HG03432 (cell line): ENCODE results near the gene WIZ.

Source experiments
- ATAC-seq: cut with Tn5 transposase; IDR thresholded peaks from one replicate; pipeline ENCODE4 v1.9.1; 2021; ENCODE audit warnings: mild to moderate bottlenecking, moderate library complexity; ENCODE audit not compliant: unreplicated experiment

WIZ gene

DNA sequence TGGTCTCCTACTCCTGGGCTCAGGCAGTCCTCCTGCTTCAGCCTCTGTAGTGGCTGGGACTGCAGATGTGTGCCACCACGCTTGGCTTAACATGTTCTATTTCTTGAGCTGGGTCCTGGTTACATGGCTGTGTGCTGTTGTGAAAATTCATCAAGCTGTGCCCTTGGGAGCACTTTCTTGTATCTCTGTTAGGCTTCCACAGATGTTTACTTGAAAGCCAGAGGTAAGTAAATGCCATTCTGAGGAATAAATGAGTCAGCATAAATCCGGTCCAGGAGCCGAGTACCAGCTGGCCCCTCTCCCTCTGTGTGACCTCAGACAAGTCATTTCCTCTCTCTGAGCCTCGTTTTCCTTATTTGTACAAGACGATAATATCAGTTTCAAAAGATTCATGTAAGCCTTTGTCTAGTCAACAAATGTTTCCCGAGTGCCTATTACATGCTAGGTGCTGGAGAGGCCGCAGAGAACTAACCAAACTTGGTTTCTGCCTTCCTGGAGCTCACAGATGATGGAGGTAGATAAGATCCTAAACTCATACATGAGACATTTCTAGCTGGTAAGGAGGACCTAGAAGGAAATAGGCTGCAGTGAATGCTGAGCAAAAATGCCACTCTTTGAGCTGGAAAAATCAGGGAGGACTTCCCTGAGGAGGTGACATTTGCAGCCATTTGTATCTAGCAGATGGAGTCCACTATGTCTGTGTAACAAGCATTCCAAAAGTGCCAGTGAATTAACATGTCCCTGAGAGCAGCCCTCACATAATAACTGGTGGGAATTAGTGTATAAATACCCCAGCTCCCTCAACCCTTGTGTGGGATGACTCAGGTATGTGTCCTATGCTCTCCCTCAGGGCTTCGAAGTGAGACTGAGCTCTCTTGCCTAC, 17.3 kb upstream of the WIZ start:
- peak; percentile 50 for ATAC-seq

DNA sequence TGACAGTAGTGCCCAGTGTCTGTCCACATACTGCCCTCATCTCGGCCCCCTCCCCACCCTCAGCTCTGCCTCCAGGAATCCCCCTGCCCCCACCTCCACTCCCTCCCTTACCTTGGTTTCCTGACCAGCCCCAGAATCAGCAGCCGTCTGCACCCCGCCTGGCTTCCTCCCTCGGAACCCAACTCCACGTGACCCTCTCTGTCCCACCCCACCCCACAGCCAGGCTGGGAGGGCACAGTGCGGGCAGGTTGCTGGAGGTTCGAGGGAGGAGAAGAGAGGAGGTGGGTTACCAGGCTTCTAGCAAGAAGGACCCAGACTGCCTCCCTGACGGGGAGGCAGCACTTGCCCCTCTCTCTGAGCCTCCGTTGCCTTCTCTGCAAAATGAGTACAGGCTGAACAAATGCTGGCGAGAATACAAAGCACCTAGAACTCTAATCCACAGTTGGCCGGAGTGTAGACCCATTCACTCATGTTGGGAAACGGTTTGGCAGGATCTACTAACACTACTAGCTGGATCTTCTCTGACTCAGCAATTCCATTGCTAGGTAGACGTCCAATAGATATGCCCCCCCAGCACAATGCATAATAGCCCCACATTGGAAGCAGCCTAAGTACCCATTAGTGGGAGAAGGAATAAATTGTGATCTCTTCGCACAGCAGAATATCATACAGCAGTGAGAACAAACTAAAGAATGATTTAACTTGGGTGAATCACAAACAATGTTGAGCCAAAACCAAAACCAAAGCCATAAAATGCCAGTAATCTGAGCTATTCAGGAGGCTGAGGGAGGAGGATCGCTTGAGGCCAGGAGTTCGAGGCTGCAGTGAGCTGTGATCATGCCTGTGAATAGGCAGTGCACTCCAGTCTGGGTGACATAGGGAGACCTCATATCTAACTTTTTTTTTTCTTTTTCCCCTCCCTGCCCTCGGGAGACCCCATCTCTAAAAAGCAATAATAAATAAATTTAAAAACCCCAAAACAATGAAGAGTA, 14.9 kb upstream of the WIZ start, which contains the start of gene RASAL3:
Gene RASAL3, minus strand, starts transcription at position 151 of the 992 bp plus-strand sequence. CDS start 186 bp downstream, outside the sequence.
- peak; percentile 55 for ATAC-seq

DNA sequence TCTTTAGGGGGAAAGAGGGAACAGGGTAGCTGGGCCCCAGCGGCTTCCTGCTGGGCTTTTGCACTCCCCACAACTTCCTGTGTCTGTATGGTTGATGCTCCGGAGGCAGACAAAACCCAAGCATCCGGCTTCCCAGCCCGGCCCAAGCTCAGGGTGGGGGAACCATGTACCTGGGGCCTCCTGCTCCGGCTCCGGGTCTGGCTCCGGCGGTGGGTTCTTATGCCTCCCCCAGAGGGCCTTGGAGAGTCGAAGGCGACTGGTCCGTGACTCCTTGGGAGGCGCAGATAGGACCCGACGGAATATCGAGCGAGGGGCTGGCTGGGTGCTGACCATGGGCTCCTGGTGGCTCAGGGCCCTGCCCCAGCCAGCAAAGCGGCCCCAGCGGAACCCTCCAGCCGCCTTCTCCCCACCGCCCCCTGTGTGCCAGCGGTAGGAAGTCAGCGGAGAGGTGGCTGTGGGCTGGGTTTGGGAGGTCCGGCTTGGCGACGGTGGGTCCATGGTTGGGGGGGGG, 14.2 kb upstream of the WIZ start:
- peak; percentile 54 for ATAC-seq

DNA sequence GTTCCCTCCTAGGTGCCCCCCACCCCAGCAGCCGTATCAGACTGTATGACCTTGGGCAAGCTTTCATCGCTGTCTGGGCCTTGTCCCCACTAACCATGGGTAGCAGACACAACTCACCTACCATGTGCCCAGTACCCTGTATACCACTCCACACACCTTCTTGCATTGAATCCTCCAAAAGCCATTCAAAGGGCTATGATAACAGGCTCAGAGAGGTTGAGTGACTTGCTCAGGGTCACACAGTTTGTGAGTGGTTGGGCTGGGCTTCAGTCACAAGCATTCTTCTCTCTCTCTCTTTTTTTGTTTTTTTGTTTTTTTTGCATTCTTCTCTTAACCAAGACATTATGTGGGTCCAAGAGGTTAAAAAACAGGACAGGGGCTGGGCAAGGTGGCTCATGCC, 11.9 kb upstream of the WIZ start:
- no peak for ATAC-seq

DNA sequence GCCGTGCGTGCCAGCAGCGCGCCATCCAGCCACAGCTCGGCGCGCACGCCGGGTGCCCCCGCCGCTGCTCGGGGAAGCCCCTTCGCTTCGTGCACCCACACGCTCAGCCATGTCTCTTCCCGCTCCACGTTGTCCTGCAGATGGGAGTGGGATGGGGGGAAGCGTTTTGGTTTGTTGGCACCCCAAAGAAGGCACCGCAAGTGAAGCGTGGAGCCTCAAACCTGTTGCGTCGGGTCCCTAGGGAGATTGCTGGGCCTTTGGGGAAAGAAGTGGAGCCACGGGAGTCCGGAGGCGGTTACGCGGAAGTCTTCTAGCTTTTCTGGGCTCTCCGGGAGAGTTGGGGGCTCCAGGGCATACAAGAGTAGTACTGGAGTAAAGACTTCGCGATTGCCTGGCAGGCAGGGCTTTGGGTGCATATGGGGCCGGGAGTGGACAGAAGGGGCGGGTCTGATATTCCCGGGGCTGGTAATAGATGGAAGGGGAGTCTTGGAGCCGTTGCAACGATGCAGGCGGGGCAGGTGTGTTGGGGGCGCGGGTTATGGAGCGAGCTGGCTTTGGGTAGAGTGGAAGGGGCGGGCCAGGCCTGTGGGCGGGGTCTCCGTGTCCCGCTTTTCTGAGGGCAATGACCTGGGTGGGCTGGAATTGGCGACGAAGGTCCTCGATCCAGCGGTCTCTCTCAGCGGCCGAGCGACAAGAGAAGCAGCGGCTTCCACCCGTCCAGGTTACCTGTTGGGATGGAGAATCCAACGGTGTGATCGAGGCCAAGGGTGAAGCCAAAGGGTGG, 8.1 kb upstream of the WIZ start:
- ATAC-seq = no peak

DNA sequence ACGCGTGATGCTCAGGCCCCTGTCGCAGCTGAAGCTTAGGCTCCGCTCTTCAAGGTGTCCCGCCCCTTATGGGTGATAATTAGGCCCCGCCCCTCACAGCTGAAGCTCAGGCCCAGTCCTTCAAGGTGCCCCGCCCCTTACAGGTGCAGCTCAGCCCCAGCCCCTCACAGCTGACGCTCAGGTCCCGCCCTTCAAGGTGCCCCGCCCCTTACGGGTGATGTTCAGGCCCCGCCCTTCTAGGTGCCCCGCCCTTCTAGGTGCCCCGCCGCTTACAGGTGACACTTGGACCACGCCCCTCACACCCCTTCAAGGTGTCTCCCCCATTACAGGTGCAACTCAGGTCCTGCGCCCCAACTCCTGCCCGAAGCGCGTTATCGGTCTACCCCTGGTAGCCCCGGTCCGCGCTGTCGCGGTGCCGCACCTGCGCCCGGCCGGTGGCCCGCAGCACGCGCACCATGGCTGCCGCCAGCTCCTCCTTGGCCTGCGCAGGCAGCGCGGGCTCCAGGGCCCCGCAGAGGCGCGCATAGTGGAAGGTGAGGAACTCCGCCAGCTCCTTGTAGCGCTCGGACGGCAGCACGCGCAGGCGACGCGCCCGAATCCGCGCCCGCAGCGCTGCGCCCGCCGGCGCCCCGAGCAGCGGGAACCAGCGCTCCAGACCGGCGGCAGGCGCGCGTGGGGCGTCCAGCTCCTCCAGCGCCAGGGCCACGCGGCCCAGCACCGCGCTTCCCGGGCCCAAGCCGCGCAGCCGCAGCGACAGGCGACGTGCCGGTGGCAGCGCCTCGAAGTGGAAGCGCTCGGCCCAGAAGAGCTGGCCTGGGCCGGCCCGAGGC, 7.3 kb upstream of the WIZ start:
- no peak for ATAC-seq

DNA sequence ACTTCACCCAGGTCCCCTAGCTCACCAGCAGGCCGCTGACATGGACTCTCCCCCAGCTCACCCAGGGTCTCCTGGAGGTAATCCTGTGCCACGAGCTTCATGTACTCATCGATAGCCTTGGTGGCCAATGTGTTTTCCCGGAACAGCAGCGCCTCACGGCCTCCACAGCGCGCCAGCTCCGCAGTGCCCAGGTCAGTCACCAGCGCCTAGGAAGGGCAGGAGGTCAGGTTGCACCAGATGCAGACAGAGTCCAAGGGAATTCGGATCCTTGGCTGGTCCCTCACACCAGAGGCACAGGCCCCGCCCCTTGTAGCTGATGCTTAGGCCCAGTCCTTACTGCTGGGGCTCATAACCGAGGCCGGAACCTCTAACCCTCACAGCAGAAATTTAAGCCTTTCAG, 6.7 kb upstream of the WIZ start:
- no peak for ATAC-seq

DNA sequence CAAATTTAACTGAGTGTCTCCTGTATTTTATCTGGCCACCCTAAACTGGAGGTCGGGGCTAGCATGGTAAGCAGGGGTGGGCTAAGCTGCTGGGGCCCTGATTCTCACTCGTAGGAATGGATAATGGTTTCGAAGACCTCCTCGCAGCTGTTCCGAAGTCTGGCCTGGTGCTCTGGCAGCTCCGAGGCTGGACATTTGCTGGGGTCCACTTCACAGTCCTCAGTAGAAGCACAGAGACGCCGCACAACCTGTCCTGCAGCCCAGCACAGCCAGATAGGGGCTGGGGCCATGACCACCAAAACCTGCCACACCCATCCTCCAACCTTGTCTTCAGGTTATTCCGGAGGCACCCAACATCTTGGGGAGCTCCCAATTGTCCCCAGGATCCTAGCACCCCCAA, 6.2 kb upstream of the WIZ start:
- ATAC-seq = no peak

DNA sequence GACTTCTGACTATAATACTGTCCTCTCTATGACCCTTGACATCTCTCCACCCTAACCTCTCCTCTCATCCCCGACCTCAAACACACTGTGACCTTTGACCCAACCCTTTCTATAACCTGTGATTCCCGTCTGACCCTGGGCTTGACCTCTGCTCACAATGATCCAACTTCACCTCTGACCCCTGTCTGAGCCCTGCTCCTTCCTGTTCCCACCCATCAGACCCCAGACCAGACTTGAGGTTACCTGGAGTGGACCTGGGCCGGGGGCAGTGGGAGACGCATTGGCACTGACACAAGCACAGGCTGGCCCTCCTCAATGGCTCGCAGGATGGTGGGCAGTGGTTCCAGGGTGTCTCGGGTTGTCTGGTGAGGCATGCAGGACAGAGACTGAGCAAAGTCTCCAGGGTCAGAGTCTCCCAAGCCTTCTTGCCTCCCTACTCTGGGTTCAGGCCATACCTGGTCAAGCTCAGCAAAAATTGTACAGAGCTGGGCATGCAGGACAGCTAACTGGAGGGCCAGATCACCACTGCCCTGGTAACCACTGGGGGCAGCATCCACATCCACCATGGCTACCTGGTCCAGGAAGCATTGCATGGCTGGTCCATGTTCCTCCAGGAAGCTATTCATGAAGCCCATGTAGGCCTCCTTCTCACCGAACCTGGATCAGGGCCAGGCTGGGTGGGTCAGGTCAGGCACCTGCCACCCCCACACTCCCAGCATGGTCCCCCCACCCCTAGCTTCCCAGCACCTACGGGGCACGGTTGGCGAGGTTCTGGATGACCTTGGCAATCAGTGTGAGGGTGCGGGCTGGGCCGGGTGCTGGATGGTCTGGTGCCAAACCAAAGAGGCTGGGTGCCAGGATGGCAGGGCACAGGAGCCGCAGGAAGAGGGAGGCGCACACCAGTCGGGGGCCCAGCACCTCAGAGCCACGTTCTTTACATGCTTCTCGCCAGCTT, 4.4 kb upstream of the WIZ start:
- no peak for ATAC-seq

DNA sequence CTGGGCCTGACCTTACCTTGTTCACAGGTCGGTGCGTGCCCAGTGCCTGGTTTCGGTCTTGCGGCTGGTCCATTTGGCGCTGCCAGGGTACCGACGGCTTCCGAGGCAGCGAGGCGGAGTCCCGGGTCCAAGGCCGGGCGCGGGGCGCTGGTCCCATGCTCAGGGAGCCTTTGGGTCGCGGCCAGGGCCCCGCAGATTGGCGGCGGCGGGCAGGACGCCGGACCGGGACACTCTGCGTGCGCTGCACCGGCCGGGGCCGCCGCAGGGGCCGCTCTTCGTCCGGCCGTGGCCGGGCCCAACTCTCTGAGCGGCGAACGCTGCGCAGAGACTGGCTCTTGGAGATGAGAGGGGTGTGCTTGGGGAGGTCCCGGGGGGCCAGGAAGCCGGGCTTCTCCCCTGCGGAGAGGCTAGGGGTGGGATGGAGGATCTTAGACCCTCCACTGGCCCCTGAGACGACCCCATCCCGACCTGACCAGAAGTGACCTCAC, 3.4 kb upstream of the WIZ start:
- no peak for ATAC-seq

DNA sequence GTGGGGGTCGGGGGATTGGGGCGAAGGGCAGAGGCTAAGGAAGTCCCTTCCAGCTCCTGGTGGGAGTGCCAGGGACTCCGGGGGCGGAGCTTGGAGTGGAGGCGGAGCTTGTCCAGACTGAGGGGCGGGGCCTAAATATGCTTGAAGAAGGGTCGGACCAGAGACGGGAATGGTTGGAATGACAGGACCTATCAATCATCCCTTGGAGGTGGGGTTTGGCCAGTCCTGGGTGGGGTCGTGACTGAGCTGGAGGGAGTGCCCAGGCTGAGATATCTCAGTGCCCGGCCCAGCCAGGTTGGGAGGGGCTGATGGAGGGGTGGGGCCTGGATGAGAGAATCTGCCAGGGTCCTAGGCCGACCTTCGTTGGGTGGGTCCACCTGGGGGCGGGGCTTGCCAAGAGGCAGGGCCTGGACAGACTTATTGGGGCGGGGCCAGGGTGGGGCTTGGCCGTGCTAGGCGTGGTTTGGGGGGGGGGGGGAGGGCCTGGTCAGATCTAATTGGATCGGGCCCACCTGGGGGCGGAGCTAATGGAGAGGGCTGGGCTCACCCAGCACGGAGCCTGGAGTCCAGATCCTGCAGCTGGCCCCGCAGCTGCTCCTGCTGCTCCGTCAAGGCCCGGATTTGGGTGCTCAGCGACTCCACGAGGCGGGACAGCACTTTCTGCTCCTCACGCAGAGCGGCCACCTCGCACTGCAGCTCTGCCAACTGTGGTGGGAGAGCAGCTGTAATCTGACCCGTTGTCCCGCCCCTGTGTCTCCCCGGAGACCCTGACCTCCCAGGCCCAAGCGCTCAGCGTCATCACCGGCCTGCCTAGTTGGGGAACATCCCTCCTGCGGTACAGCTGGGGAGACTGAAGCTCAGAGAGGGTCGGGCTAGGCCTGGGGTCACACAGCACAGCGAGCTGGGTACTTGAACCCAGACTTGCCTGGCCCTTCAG, 2.6 kb upstream of the WIZ start:
- no peak for ATAC-seq

DNA sequence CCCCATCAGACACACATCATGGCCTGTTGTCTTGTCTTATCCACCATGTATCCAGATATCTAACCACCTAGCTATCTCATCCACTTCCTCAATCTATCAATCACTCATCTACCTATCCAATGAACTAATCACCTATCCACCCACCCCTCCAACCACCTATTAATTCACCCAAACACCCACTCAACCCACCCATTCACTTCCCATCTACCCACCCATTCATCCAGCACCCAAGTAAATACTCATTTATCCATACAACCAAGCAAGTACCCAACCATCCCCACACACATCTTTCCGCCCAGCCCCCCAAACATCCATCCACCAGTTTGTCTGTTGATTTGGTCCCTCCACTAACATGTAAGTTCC, 753 bp upstream of the WIZ start:
- ATAC-seq = no peak

DNA sequence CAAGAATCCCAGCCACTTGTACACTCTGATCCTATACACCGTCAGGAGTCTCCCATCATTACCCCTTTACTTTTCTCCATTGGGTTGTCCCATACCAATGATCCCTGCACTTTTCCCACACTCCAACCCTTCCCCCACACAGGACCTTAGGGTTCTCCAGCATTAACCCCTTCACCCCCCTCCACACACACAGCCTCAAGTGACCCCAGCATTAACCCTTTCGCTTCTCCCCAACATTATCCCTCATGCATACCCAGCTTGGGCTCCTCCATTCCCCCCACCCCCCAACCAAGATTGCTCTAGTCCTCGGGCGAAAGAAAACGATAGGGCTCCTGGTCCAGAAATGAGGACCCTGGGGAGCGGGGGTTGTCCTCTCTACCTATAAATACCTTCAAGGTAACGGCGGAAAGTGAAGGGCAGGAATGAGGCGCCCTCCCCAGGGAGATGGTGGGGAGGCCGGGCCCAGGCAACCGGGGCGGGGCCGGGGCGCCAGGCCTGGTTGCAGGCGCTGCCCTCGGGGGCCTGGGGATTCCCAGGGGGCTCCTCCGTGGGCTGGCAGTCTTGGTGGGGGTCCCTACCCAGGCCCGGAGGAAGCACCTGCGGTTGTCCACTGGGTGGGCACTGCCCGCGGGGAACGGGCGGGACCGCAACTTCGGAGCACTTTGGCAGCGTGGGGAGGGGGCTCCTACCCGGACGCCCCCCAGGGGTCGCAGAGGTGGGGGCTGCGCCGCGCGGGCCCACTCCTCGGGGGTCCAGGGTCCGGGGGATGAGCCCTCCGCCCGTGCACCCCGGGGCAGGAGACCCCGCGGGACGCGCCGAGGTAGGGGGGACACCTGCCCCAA, 757 bp downstream of the WIZ start:
- ATAC-seq = peak; percentile 9

DNA sequence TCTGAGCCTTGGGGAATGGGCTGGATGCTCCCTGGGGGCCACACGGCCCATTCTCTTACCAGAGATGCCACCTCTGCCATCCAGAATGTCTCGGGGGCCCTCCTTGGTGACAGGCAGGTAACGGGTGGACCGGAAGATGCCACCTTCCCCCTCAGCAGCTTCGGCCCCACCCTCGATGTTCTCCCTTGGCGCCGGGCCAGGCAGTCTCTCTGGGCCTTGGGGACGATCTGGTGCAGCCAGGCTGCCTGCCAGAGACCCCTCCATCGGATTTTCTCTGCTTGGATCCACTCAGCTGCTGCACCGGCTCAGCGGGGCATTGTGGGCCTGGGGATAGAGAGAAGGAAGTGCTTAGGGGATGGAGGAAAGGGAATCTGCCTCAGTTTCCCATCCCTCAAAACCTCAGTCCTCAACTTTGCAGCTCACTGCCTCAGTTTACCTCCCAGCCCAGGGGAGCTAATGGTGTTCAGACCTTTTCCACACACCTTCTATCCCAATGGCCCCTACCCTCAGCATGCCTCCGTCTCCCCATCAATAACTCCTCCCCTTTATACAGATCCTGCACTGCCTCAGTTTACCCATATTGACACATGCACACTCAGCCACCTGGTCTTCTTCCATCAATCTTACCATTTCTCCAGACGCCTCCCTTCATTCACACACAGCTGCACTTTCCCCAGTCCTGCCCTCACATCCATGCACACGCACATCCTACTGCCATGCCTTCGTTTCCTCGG, 1.5 kb downstream of the WIZ start:
- ATAC-seq = no peak

DNA sequence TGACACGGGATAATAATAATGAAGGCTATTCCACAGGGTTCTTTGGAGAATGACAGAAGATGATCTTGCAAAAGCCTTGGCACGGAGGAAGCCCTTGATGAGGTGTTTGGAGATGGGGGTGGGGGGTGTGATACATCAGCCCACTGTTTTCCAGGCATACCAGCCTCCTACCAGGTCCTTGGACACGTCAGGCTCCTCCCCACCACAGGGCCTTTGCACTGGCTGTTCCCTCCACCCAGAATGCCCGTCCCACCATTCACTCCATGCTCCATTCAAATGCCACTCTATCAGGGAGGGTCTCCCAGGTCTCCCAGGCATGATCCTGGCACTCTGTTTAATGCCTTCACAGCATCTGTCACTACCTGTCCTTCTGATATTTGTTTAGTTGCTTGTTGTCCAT, 2.7 kb downstream of the WIZ start:
- ATAC-seq = no peak

DNA sequence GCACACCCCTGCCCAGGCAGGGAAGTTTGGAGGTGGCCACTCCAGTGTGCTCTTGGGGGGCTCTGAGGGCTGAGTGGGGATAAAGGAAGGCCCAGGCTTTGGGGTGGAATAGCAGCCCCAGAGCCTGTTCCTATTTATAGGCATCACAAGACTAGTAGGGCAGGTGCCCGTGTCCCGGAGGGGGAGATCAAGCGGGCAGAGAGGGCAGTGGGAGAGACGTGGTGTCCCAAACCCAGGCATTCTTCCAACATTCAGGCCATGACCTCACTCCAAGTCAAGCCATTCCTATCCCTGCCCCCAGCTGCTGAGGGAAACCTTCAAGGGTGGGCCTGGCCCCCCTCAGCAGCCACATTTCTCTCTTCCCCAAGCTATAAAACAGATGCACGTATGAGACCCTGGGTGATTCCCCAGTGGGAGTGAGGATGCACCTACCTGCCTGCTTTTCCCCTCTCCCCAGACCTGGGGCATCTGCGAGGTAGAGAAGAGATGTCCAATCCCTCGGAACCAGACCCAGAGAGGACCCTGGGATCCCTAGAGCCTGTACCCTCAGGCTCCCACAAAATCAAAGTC, 3.9 kb downstream of the WIZ start:
- ATAC-seq = no peak
